NCI-H1436 treated with DMSO at 0.1 percent for 48 hours (cell line): ENCODE measurements around the gene EXD3.

ENCODE experiments used
- DNase-seq: peaks from one replicate; lab custom pipeline; 2025; lab: John Stamatoyannopoulos, UW

The EXD3 gene

GRCh38 chr9:137317718-137318511 lies 105.0 kb downstream of the EXD3 start:
- no peak for DNase-seq

GRCh38 chr9:137317021-137317717 lies 105.8 kb downstream of the EXD3 start:
- DNase-seq: no peak

GRCh38 chr9:137316012-137316981 lies 106.7 kb downstream of the EXD3 start:
- no peak for DNase-seq

- DNase-seq: no peak
These were observed 107.4 kb downstream of the EXD3 start for GRCh38 chr9:137315581-137316011.

- DNase-seq: no peak
These were observed 108.1 kb downstream of the EXD3 start for GRCh38 chr9:137314561-137315560.

- no peak for DNase-seq
These were observed 108.9 kb downstream of the EXD3 start for GRCh38 chr9:137313956-137314560.

GRCh38 chr9:137313326-137313936 lies 109.5 kb downstream of the EXD3 start:
- DNase-seq: no peak

- DNase-seq: no peak
These were observed 110.1 kb downstream of the EXD3 start for GRCh38 chr9:137312852-137313325.

GRCh38 chr9:137311986-137312851 lies 110.7 kb downstream of the EXD3 start:
- no peak for DNase-seq

GRCh38 chr9:137311171-137311985 lies 111.6 kb downstream of the EXD3 start:
- no peak for DNase-seq

- DNase-seq: peak; percentile 69
These were observed 112.5 kb downstream of the EXD3 start for GRCh38 chr9:137310189-137311052.

GRCh38 chr9:137309368-137310188 lies 113.4 kb downstream of the EXD3 start:
- no peak for DNase-seq

GRCh38 chr9:137308057-137308619 lies 114.8 kb downstream of the EXD3 start:
- no peak for DNase-seq

- DNase-seq: no peak
These were observed 115.5 kb downstream of the EXD3 start for GRCh38 chr9:137307255-137308056.

- DNase-seq: no peak
These were observed 116.1 kb downstream of the EXD3 start for GRCh38 chr9:137306850-137307254.
